Spinal cord (tissue), 10 donors: Measurements from ENCODE around the gene MGP. TPM values are rescaled to one million over a fixed set of nuclear protein-coding genes. Genes with fewer than 3 reads are reported as not detected.

Experiments
- DNase-seq, 6 donors: peaks; one replicate each; pipeline versions ENCODE4 v3.0.0 to v3.0.0-alpha.2; 2013 to 2015; ENCODE audit warnings: low spot score in 6 of 6, low read depth in 4 of 6
- H3K27ac ChIP-seq: one replicate; pipeline ENCODE4 v1.5.1; 2013; ENCODE audit warnings: low read depth, low read length, control low read depth
- H3K27me3 ChIP-seq: one replicate; pipeline ENCODE4 v1.6.1; 2013; ENCODE audit warnings: low read length; ENCODE audit not compliant: control insufficient read depth, insufficient read depth
- H3K36me3 ChIP-seq: one replicate; pipeline ENCODE4 v1.6.1; 2013; ENCODE audit warnings: low read length; ENCODE audit not compliant: control insufficient read depth, insufficient read depth
- H3K4me1 ChIP-seq: one replicate; pipeline ENCODE4 v1.6.1; 2013; ENCODE audit warnings: low read length; ENCODE audit not compliant: control insufficient read depth, insufficient read depth
- H3K4me3 ChIP-seq: one replicate; pipeline ENCODE4 v1.5.1; 2013; ENCODE audit warnings: low read depth, low read length, control low read depth
- H3K9me3 ChIP-seq: one replicate; pipeline ENCODE4 v1.6.1; 2013; ENCODE audit warnings: low read length; ENCODE audit not compliant: control insufficient read depth, insufficient read depth
- WGBS: methylation state at CpG from one replicate; pipeline ENCODE4 v1.1.5; 2013; ENCODE audit warnings: missing lambda C conversion rate; ENCODE audit not compliant: insufficient coverage; 5-methylcytosine and 5-hydroxymethylcytosine counted together
- polyA plus RNA-seq, 2 donors: library from polyadenylated mRNA; unstranded; fragments of 120-200 nt; gene quantifications; one replicate each; pipeline ENCODE4 v1.2.1, GENCODE V29; 2013; ENCODE audit not compliant: insufficient read length in 2 of 2
- total RNA-seq, 2 donors: library from RNA; depleted of rRNA in 1 of 2; stranded (reverse); fragments of 120-200 nt in 1 of 2; fragments of >200 nt in 1 of 2; gene quantifications; one replicate each; pipeline versions ENCODE4 v1.2.3 to v1.2.4, GENCODE V29; 2013 to 2014
- donor health status: healthy.

MGP gene
- total and polyA plus RNA-seq, 4 donors = 28.7 to 326 (median 199) TPM

GRCh38 chr12:14923944-14924343, 38.3 kb upstream of the MGP start:
- Histone ChIP-seq H3K9me3 (no peaks in the 10 kb centered on the region), H3K4me1 (no peaks in the 10 kb centered on the region), H3K4me3 (no peak overlapping the region), H3K27ac (no peak overlapping the region), H3K36me3 (no peaks in the 10 kb centered on the region), H3K27me3 (no peaks in the 10 kb centered on the region)
- no peak for DNase-seq
- WGBS = no CpG with 5 or more reads among the region's 2 CpGs

- Histone ChIP-seq H3K4me1 (no peaks in the 10 kb centered on the region), H3K27me3 (no peaks in the 10 kb centered on the region), H3K4me3 (no peak overlapping the region), H3K27ac (no peak overlapping the region), H3K9me3 (no peaks in the 10 kb centered on the region), H3K36me3 (no peaks in the 10 kb centered on the region)
- no peak for DNase-seq
- WGBS = 93% methylated on average over 2 of the region's 2 CpGs
Measured at GRCh38 chr12:14921218-14921617, 35.6 kb upstream of the MGP start.

- no peak for DNase-seq
- no peak overlapping the region for H3K27ac ChIP-seq
- H3K36me3 ChIP-seq = no peaks in the 10 kb centered on the region
- H3K27me3 ChIP-seq = no peaks in the 10 kb centered on the region
- H3K4me3 ChIP-seq = no peak overlapping the region
- no peaks in the 10 kb centered on the region for H3K4me1 ChIP-seq
- H3K9me3 ChIP-seq = no peaks in the 10 kb centered on the region
- 90% methylated on average over 3 of the region's 7 CpGs for WGBS
Measured at GRCh38 chr12:14920475-14921126, 34.9 kb upstream of the MGP start.

GRCh38 chr12:14919455-14919854, 33.8 kb upstream of the MGP start:
- no peak overlapping the region for H3K27ac ChIP-seq
- H3K27me3 ChIP-seq = no peaks in the 10 kb centered on the region
- DNase-seq = no peak
- no peaks in the 10 kb centered on the region for H3K36me3 ChIP-seq
- H3K9me3 ChIP-seq = no peaks in the 10 kb centered on the region
- H3K4me3 ChIP-seq = no peak overlapping the region
- no peaks in the 10 kb centered on the region for H3K4me1 ChIP-seq

- Histone ChIP-seq H3K27ac (no peak overlapping the region), H3K36me3 (no peaks in the 10 kb centered on the region), H3K27me3 (no peaks in the 10 kb centered on the region), H3K4me1 (peaks cover 5% of the 10 kb centered on the region), H3K4me3 (no peak overlapping the region), H3K9me3 (no peaks in the 10 kb centered on the region)
- DNase-seq = no peak
- no CpG with 5 or more reads among the region's 2 CpGs for WGBS
Measured at GRCh38 chr12:14915736-14916135, 30.1 kb upstream of the MGP start.

GRCh38 chr12:14913381-14913781, 27.7 kb upstream of the MGP start:
- 54% methylated on average over 4 of the region's 4 CpGs for WGBS
- Histone ChIP-seq H3K4me3 (no peak overlapping the region), H3K27me3 (no peaks in the 10 kb centered on the region), H3K36me3 (no peaks in the 10 kb centered on the region), H3K9me3 (no peaks in the 10 kb centered on the region), H3K4me1 (peaks cover 5% of the 10 kb centered on the region), H3K27ac (no peak overlapping the region)
- DNase-seq = no peak

- 85% methylated on average over 2 of the region's 2 CpGs for WGBS
- Histone ChIP-seq H3K27ac (no peak overlapping the region), H3K9me3 (no peaks in the 10 kb centered on the region), H3K4me3 (no peak overlapping the region), H3K36me3 (no peaks in the 10 kb centered on the region), H3K4me1 (peaks cover 5% of the 10 kb centered on the region), H3K27me3 (no peaks in the 10 kb centered on the region)
- no peak for DNase-seq
Measured at GRCh38 chr12:14911131-14911530, 25.5 kb upstream of the MGP start.

GRCh38 chr12:14910090-14910915, 24.6 kb upstream of the MGP start:
- Histone ChIP-seq H3K4me1 (peaks cover 5% of the 10 kb centered on the region), H3K9me3 (no peaks in the 10 kb centered on the region), H3K27me3 (no peaks in the 10 kb centered on the region), H3K4me3 (no peak overlapping the region), H3K36me3 (no peaks in the 10 kb centered on the region), H3K27ac (no peak overlapping the region)
- WGBS = 70% methylated on average over 2 of the region's 5 CpGs
- no peak for DNase-seq

- Histone ChIP-seq H3K36me3 (no peaks in the 10 kb centered on the region), H3K4me3 (no peak overlapping the region), H3K4me1 (no peaks in the 10 kb centered on the region), H3K9me3 (no peaks in the 10 kb centered on the region), H3K27me3 (no peaks in the 10 kb centered on the region), H3K27ac (no peak overlapping the region)
- WGBS = no CpG with 5 or more reads among the region's 1 CpG
- DNase-seq = no peak
Measured at GRCh38 chr12:14907953-14908352, 22.3 kb upstream of the MGP start.

- no peaks in the 10 kb centered on the region for H3K36me3 ChIP-seq
- H3K27me3 ChIP-seq = no peaks in the 10 kb centered on the region
- no peaks in the 10 kb centered on the region for H3K9me3 ChIP-seq
- WGBS = 94% methylated on average over 3 of the region's 5 CpGs
- H3K4me1 ChIP-seq = no peaks in the 10 kb centered on the region
- DNase-seq = no peak
- no peak overlapping the region for H3K4me3 ChIP-seq
- no peak overlapping the region for H3K27ac ChIP-seq
Measured at GRCh38 chr12:14906114-14906513, 20.5 kb upstream of the MGP start.
